ENCODE measurements around the gene GAS7.
"Not testable (repeated sequence)": the region's sequence is repeated elsewhere in the genome, so short reads cannot be mapped to it uniquely, and the experiment has no call there.

The GAS7 gene

GRCh38 chr17:10022416-10022815, 176.0 kb downstream of the GAS7 start:
- DNase-seq (ENCODE audit: low spot score), result no peak
- no peak for TF ChIP-seq CTCF (IDR thresholded peaks at IDR 0.05; ENCODE audit: extremely low read depth, missing control alignments)

- no peak for TF ChIP-seq CTCF (IDR thresholded peaks at IDR 0.05; ENCODE audit: extremely low read depth, missing control alignments)
- no peak for DNase-seq (ENCODE audit: low spot score)
Measured at GRCh38 chr17:10021272-10021984, 177.0 kb downstream of the GAS7 start.

DNA sequence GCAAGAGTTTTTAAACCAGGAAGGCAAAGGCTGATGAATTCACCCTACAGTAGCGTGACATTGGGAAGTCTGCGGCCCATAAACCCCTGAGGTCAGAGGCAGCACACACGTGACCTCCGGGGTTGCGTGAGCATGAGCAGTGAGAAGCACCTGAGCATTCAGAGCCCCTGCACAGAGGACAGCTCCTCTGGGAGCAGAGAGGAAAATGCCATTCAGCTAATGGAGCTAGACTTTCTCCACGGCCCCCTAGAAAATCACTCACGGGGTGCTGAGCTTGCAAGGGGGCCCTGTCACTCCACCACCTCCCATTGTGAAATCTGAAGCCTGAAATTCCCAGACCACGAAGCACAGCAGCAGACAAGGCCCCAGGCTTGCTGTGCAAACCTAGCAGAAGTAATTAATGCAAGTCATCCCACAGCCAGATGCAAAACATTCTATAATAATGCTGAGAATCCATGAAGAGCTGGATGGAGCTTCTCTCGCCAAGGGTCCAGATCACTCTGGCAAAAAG, 178.4 kb downstream of the GAS7 start:
- no peak for DNase-seq (ENCODE audit: low spot score)
- TF ChIP-seq CTCF (IDR thresholded peaks at IDR 0.05; ENCODE audit: extremely low read depth, missing control alignments), result no peak

DNA sequence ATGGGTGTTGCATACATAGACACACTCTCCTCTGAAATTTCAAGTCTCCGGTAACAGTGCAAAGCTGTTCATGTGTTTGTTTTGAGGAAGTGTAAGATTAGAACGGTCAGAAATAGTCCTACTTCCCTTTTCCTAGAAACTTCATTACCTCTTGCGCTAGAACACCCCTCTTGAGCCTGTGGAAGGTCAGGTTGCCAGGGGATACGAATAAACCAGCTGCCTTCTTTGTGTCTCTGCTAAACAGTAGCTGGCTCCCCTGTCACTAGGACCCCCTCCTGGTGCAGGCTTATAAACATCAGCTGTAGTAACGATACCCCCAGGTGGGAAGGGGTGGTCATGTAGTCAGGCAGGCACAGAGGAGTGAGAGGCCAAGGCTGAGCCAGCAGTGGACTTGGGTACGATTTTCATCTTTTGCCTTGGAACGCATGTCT, 179.9 kb downstream of the GAS7 start:
- DNase-seq (ENCODE audit: low spot score), result peak; percentile 37

DNA sequence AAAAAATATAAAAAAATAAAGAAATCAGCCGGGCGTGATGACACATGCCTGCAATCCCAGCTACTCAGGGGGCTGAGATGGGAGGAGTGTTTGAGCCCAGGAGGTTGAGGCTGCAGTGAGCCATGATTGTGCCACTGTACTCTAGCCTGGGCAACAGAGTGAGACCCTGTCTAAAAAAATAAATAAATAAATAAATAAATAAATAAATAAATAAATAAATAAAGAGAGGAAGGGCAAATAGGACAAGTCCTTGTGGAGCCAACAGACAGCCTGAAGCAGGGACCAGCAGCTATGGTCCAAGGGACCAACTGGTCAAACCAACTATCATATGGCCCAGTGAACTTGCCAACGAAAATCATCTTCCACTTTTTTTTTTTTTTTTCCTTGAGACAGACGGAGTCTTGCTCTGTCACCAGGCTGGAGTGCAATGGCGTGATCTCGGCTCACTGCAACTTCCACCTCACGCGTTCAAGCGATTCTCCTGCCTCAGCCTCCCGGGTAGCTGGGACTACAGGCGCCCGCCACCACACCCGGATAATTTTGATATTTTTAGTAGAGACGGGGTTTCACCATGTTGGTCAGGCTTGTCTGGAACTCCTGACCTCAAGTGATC, 181.3 kb downstream of the GAS7 start:
- not testable (repeated sequence) for DNase-seq (ENCODE audit: low spot score)

More for the DNA sequence above, 179.9 kb downstream of the GAS7 start:
- TF ChIP-seq CTCF (IDR thresholded peaks at IDR 0.05; ENCODE audit: extremely low read depth, missing control alignments), result no peak

DNA sequence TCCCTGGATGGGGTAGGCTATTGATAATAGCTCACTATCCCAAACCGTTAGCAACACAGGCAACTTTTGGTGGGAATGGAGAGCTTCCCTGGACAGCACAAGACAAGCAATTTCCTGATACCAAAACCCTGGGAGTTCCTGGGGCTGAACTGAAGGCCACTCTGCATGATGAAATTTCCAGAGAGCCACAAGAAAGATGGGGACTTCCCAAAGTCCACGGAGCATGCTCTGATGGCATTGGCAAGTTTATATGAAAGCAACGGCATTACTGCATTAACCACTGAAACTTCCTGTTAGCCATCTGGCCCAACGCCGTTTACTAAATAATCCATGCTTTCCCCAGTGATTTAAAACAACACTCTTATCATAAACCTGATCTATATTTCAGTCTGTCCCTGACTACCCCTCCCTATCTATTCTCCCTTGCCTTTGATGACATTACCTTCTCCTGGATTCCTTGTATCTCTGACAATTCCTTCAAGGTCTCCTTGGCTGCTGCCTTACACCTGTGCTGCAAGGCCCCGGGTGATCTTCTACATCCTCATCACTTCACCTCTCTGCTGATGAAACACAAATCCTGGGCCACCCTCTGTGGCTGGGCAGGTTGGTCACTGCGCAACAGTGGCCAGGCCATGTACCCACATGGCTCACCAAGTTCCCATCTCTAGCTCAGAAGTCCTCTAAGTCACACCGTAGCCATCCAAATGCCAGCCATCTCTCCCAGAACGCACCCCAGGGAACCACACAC, 184.9 kb downstream of the GAS7 start:
- TF ChIP-seq CTCF (IDR thresholded peaks at IDR 0.05; ENCODE audit: extremely low read depth, missing control alignments), result no peak
- peak; percentile 61 for DNase-seq (ENCODE audit: low spot score)

DNA sequence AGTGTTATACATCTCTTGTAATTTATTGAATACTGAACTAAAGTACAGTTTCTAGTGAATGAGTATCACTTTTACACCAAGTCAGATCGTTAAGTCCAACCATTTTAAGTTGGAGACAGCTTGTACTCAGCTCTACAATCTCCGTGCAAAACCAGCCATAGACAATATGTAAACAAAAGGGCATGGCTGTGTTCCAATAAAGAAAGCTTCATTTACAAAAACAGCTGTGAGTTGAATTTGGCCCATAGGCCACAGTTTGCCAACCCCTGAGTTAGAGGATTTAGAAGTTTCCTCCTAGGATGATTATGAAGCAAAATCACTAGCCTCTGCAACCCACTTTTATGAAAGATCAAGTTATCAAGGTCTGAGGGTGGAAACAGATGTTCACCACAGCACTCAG, 187.7 kb downstream of the GAS7 start:
- no peak for DNase-seq (ENCODE audit: low spot score)
- TF ChIP-seq CTCF (IDR thresholded peaks at IDR 0.05; ENCODE audit: extremely low read depth, missing control alignments), result no peak

All from GM20000 (cell line).